GM23338 (cell line): Measurements from ENCODE around the gene PHF20. TPM values are rescaled to one million over a fixed set of nuclear protein-coding genes. Genes with fewer than 3 reads are reported as not detected.

Source experiments
- ATAC-seq: fragments of 200-7000 bp; cut with Tn5 transposase; 3 replicates; pipeline ENCODE4 v1.9.1; 2020
- DNase-seq: peaks from one replicate; pipeline ENCODE4 v3.0.0-alpha.2; 2015; ENCODE audit warnings: low spot score
- H2AFZ ChIP-seq: fragments of 200-600 bp; sonication (generic); 2 replicates; pipeline ENCODE4 v1.8.0; 2016; ENCODE audit warnings: antibody characterized with exemption, mild to moderate bottlenecking, moderate library complexity
- H3F3A ChIP-seq: fragments of 200-600 bp; sonication (generic); replicated peaks from 2 replicates; pipeline ENCODE4 v1.8.0; 2017; ENCODE audit warnings: antibody characterized with exemption, mixed run types, low read depth
- H3K27ac ChIP-seq: fragments of 200-600 bp; sonication (generic); 2 replicates; pipeline ENCODE4 v1.6.1; 2016; ENCODE audit warnings: low read depth
- H3K27me3 ChIP-seq: fragments of 200-600 bp; sonication (generic); 2 replicates; pipeline ENCODE4 v1.8.0; 2016; ENCODE audit warnings: mild to moderate bottlenecking, mixed run types, moderate library complexity; ENCODE audit not compliant: insufficient read depth
- H3K36me3 ChIP-seq: fragments of 200-600 bp; sonication (generic); 2 replicates; pipeline ENCODE4 v1.8.0; 2016; ENCODE audit warnings: mild to moderate bottlenecking; ENCODE audit not compliant: insufficient read depth
- H3K4me1 ChIP-seq: fragments of 200-600 bp; sonication (generic); 2 replicates; pipeline ENCODE4 v1.8.0; 2016; ENCODE audit warnings: mild to moderate bottlenecking, moderate library complexity; ENCODE audit not compliant: insufficient read depth
- H3K4me2 ChIP-seq: fragments of 200-600 bp; sonication (generic); 2 replicates; pipeline ENCODE4 v1.7.1; 2017; ENCODE audit warnings: mixed run types
- H3K4me3 ChIP-seq: fragments of 200-600 bp; sonication (generic); 2 replicates; pipeline ENCODE4 v1.6.1; 2016; ENCODE audit warnings: mixed run types
- H3K79me2 ChIP-seq: fragments of 200-600 bp; sonication (generic); replicated peaks from 2 replicates; pipeline ENCODE4 v1.8.0; 2017; ENCODE audit warnings: mild to moderate bottlenecking; ENCODE audit not compliant: insufficient read depth
- H3K9me2 ChIP-seq: fragments of 200-600 bp; sonication (generic); 2 replicates; pipeline ENCODE4 v1.8.0; 2017; ENCODE audit not compliant: insufficient read depth
- H4K20me1 ChIP-seq: fragments of 200-600 bp; sonication (generic); replicated peaks from 2 replicates; pipeline ENCODE4 v1.8.0; 2017; ENCODE audit warnings: mild to moderate bottlenecking; ENCODE audit not compliant: insufficient read depth
- H3K27ac Mint-ChIP-seq: 2 replicates; pipeline ENCODE4 v1.8.0; 2020; ENCODE audit warnings: inconsistent platforms, mild to moderate bottlenecking, moderate library complexity, mixed read lengths
- H3K27me3 Mint-ChIP-seq: 3 replicates; pipeline ENCODE4 v1.8.0; 2022; ENCODE audit warnings: low read depth, mild to moderate bottlenecking, moderate library complexity, mixed read lengths, inconsistent platforms; ENCODE audit not compliant: insufficient read depth, poor library complexity
- H3K36me3 Mint-ChIP-seq: 3 replicates; pipeline ENCODE4 v1.8.0; 2021; ENCODE audit warnings: low read depth, mild to moderate bottlenecking, inconsistent platforms, moderate library complexity, mixed read lengths
- H3K4me1 Mint-ChIP-seq: 3 replicates; pipeline ENCODE4 v1.8.0; 2020; ENCODE audit warnings: mild to moderate bottlenecking, inconsistent platforms, mixed read lengths
- H3K4me3 Mint-ChIP-seq: 3 replicates; pipeline ENCODE4 v1.8.0; 2021; ENCODE audit warnings: moderate library complexity, mild to moderate bottlenecking, inconsistent platforms, mixed read lengths
- H3K9me3 Mint-ChIP-seq: 3 replicates; pipeline ENCODE4 v1.8.0; 2020; ENCODE audit warnings: moderate library complexity, mild to moderate bottlenecking, inconsistent platforms, mixed read lengths
- CREB1 ChIP-seq: fragments of 250-450 bp; sonication (Bioruptor Pico); IDR thresholded peaks from 2 replicates; pipeline ENCODE4 v1.5.0; 2020; ENCODE audit warnings: low read depth, mild to moderate bottlenecking, moderate library complexity
- EZH2 ChIP-seq: fragments of 200-600 bp; sonication (generic); IDR thresholded peaks from one replicate; pipeline ENCODE4 v1.8.0; 2017; ENCODE audit warnings: antibody characterized with exemption, mild to moderate bottlenecking, low read depth; ENCODE audit not compliant: unreplicated experiment
- EZH2phosphoT487 ChIP-seq: fragments of 200-600 bp; sonication (generic); IDR thresholded peaks from one replicate; pipeline ENCODE4 v1.8.1; 2018; ENCODE audit warnings: antibody characterized with exemption; ENCODE audit not compliant: unreplicated experiment
- JUNB ChIP-seq: IDR thresholded peaks from one replicate; pipeline ENCODE4 v1.6.1; 2016; ENCODE audit warnings: antibody characterized with exemption; ENCODE audit not compliant: unreplicated experiment
- NANOG ChIP-seq: IDR thresholded peaks from 2 replicates; pipeline ENCODE4 v1.6.1; 2016; ENCODE audit warnings: antibody characterized with exemption, borderline replicate concordance
- POLR2AphosphoS5 ChIP-seq: IDR thresholded peaks from 2 replicates; pipeline ENCODE4 v1.6.1; 2016; ENCODE audit warnings: antibody characterized with exemption, low read depth
- STAT1 ChIP-seq: IDR thresholded peaks from one replicate; pipeline ENCODE4 v1.6.1; 2016; ENCODE audit warnings: antibody characterized with exemption; ENCODE audit not compliant: unreplicated experiment
- ZNF114 ChIP-seq: fragments of 250-450 bp; sonication (Bioruptor Pico); IDR thresholded peaks from 2 replicates; pipeline ENCODE4 v1.5.0; 2020; ENCODE audit warnings: mild to moderate bottlenecking, moderate library complexity
- ZNF331 ChIP-seq: fragments of 250-450 bp; sonication (Bioruptor Pico); IDR thresholded peaks from 2 replicates; pipeline ENCODE4 v1.5.0; 2020; ENCODE audit warnings: low read depth, mild to moderate bottlenecking, moderate library complexity
- polyA plus RNA-seq: library from polyadenylated mRNA; unstranded; fragments of >200 nt; fragmentation: Nextera tagmentation; extraction: Ambion mirVana; gene quantifications from 2 replicates; pipeline ENCODE4 v1.2.1, GENCODE V29; 2016
- total RNA-seq: library from RNA; depleted of rRNA; stranded (reverse); fragments of >200 nt; shearing (Covaris generic); gene quantifications from 2 replicates; pipeline ENCODE4 v1.2.3, GENCODE V29; 2014
- TF ChIP-seq, protein P1 (sequence below), 2 experiments: fragments of 200-600 bp in 1 of 2; sonication (generic) in 1 of 2; conservative IDR thresholded peaks; 2 replicates each; pipeline versions ENCODE4 v1.5.1 to v1.6.1; 2016 to 2017; ENCODE audit warnings: antibody characterized with exemption in 2 of 2, low read depth in 2 of 2, mild to moderate bottlenecking in 2 of 2, moderate library complexity in 1 of 2
- TF ChIP-seq, protein P2 (sequence below): IDR thresholded peaks from one replicate; pipeline ENCODE4 v1.6.1; 2018; ENCODE audit warnings: antibody characterized with exemption; ENCODE audit not compliant: unreplicated experiment
- TF ChIP-seq, protein P3 (sequence below): fragments of 250-450 bp; sonication (Bioruptor Pico); IDR thresholded peaks from 2 replicates; pipeline ENCODE4 v1.5.0; 2020; ENCODE audit warnings: mild to moderate bottlenecking, moderate library complexity
- TF ChIP-seq, protein P4 (sequence below): IDR thresholded peaks from 2 replicates; pipeline ENCODE4 v1.6.1; 2016; ENCODE audit warnings: antibody characterized with exemption

Gene PHF20
- total and polyA plus RNA-seq, 2 experiments from 2014 or later, result 71.8 to 103 TPM

DNA sequence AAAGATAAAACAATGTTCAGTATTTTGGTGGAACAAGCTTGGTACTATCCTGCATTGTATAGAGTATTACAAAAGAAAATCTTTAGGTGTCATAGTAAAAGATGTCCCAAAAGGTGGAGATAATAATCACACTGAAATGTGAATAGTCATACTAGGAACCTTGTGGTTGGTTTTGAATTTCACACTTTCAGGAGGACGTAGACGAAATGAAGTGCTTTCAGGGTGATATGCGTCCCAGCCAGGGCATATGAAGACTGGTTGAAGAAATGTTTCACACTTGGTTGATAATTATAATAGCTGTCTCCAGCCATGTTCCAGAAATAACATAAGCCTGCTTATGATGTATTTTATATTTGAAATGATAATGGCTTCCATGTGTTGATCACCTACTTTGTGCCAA lies 122.1 kb downstream of the PHF20 start:
- DNase-seq, result no peak
- H3F3A ChIP-seq, result no peaks in the 10 kb centered on the region
- H3K36me3 Mint-ChIP-seq, result peaks cover 5% of the 10 kb centered on the region; the same call in 2 of the 3 replicates
- no peak overlapping the region for H3K27ac ChIP-seq
- H3K9me3 Mint-ChIP-seq, result no peaks in the 10 kb centered on the region
- H3K27me3 ChIP-seq, result no peaks in the 10 kb centered on the region
- H3K79me2 ChIP-seq, result no peaks in the 10 kb centered on the region; the same call in 1 of the 2 replicates
- TF ChIP-seq, protein P1, sequence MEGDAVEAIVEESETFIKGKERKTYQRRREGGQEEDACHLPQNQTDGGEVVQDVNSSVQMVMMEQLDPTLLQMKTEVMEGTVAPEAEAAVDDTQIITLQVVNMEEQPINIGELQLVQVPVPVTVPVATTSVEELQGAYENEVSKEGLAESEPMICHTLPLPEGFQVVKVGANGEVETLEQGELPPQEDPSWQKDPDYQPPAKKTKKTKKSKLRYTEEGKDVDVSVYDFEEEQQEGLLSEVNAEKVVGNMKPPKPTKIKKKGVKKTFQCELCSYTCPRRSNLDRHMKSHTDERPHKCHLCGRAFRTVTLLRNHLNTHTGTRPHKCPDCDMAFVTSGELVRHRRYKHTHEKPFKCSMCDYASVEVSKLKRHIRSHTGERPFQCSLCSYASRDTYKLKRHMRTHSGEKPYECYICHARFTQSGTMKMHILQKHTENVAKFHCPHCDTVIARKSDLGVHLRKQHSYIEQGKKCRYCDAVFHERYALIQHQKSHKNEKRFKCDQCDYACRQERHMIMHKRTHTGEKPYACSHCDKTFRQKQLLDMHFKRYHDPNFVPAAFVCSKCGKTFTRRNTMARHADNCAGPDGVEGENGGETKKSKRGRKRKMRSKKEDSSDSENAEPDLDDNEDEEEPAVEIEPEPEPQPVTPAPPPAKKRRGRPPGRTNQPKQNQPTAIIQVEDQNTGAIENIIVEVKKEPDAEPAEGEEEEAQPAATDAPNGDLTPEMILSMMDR (conservative IDR thresholded peaks at IDR 0.05; ENCODE audit: low read depth in 2 of 2), result no peak
- no peak for TF ChIP-seq STAT1
- TF ChIP-seq, protein P2, sequence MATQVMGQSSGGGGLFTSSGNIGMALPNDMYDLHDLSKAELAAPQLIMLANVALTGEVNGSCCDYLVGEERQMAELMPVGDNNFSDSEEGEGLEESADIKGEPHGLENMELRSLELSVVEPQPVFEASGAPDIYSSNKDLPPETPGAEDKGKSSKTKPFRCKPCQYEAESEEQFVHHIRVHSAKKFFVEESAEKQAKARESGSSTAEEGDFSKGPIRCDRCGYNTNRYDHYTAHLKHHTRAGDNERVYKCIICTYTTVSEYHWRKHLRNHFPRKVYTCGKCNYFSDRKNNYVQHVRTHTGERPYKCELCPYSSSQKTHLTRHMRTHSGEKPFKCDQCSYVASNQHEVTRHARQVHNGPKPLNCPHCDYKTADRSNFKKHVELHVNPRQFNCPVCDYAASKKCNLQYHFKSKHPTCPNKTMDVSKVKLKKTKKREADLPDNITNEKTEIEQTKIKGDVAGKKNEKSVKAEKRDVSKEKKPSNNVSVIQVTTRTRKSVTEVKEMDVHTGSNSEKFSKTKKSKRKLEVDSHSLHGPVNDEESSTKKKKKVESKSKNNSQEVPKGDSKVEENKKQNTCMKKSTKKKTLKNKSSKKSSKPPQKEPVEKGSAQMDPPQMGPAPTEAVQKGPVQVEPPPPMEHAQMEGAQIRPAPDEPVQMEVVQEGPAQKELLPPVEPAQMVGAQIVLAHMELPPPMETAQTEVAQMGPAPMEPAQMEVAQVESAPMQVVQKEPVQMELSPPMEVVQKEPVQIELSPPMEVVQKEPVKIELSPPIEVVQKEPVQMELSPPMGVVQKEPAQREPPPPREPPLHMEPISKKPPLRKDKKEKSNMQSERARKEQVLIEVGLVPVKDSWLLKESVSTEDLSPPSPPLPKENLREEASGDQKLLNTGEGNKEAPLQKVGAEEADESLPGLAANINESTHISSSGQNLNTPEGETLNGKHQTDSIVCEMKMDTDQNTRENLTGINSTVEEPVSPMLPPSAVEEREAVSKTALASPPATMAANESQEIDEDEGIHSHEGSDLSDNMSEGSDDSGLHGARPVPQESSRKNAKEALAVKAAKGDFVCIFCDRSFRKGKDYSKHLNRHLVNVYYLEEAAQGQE, result no peak
- TF ChIP-seq NANOG, result no peak
- TF ChIP-seq CREB1, result no peak
- no peak for TF ChIP-seq POLR2AphosphoS5
- no peak for TF ChIP-seq EZH2
- TF ChIP-seq, protein P3, sequence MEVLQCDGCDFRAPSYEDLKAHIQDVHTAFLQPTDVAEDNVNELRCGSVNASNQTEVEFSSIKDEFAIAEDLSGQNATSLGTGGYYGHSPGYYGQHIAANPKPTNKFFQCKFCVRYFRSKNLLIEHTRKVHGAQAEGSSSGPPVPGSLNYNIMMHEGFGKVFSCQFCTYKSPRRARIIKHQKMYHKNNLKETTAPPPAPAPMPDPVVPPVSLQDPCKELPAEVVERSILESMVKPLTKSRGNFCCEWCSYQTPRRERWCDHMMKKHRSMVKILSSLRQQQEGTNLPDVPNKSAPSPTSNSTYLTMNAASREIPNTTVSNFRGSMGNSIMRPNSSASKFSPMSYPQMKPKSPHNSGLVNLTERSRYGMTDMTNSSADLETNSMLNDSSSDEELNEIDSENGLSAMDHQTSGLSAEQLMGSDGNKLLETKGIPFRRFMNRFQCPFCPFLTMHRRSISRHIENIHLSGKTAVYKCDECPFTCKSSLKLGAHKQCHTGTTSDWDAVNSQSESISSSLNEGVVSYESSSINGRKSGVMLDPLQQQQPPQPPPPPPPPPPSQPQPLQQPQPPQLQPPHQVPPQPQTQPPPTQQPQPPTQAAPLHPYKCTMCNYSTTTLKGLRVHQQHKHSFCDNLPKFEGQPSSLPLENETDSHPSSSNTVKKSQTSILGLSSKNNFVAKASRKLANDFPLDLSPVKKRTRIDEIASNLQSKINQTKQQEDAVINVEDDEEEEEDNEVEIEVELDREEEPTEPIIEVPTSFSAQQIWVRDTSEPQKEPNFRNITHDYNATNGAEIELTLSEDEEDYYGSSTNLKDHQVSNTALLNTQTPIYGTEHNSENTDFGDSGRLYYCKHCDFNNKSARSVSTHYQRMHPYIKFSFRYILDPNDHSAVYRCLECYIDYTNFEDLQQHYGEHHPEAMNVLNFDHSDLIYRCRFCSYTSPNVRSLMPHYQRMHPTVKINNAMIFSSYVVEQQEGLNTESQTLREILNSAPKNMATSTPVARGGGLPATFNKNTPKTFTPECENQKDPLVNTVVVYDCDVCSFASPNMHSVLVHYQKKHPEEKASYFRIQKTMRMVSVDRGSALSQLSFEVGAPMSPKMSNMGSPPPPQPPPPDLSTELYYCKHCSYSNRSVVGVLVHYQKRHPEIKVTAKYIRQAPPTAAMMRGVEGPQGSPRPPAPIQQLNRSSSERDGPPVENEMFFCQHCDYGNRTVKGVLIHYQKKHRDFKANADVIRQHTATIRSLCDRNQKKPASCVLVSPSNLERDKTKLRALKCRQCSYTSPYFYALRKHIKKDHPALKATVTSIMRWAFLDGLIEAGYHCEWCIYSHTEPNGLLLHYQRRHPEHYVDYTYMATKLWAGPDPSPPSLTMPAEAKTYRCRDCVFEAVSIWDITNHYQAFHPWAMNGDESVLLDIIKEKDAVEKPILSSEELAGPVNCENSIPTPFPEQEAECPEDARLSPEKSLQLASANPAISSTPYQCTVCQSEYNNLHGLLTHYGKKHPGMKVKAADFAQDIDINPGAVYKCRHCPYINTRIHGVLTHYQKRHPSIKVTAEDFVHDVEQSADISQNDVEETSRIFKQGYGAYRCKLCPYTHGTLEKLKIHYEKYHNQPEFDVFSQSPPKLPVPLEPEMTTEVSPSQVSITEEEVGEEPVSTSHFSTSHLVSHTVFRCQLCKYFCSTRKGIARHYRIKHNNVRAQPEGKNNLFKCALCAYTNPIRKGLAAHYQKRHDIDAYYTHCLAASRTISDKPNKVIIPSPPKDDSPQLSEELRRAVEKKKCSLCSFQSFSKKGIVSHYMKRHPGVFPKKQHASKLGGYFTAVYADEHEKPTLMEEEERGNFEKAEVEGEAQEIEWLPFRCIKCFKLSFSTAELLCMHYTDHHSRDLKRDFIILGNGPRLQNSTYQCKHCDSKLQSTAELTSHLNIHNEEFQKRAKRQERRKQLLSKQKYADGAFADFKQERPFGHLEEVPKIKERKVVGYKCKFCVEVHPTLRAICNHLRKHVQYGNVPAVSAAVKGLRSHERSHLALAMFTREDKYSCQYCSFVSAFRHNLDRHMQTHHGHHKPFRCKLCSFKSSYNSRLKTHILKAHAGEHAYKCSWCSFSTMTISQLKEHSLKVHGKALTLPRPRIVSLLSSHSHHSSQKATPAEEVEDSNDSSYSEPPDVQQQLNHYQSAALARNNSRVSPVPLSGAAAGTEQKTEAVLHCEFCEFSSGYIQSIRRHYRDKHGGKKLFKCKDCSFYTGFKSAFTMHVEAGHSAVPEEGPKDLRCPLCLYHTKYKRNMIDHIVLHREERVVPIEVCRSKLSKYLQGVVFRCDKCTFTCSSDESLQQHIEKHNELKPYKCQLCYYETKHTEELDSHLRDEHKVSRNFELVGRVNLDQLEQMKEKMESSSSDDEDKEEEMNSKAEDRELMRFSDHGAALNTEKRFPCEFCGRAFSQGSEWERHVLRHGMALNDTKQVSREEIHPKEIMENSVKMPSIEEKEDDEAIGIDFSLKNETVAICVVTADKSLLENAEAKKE (CRISPR knock-in tag), result no peak
- TF ChIP-seq ZNF114 (CRISPR knock-in tag), result no peak
- TF ChIP-seq, protein P4, sequence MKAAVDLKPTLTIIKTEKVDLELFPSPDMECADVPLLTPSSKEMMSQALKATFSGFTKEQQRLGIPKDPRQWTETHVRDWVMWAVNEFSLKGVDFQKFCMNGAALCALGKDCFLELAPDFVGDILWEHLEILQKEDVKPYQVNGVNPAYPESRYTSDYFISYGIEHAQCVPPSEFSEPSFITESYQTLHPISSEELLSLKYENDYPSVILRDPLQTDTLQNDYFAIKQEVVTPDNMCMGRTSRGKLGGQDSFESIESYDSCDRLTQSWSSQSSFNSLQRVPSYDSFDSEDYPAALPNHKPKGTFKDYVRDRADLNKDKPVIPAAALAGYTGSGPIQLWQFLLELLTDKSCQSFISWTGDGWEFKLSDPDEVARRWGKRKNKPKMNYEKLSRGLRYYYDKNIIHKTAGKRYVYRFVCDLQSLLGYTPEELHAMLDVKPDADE, result no peak
- no peak for TF ChIP-seq ZNF331 (CRISPR knock-in tag)
- no peak for TF ChIP-seq EZH2phosphoT487
- no peak for TF ChIP-seq JUNB
- H3K36me3 ChIP-seq, result no peaks in the 10 kb centered on the region
- no peaks in the 10 kb centered on the region for H3K4me1 Mint-ChIP-seq
- H3K4me1 ChIP-seq, result no peaks in the 10 kb centered on the region
- peaks cover 3% of the 10 kb centered on the region for H4K20me1 ChIP-seq
- no peaks in the 10 kb centered on the region for H3K9me2 ChIP-seq
- H2AFZ ChIP-seq, result no peak overlapping the region
- H3K4me3 Mint-ChIP-seq, result no peak overlapping the region
- H3K27ac Mint-ChIP-seq, result no peak overlapping the region
- no peak for ATAC-seq
- no peaks in the 10 kb centered on the region for H3K27me3 Mint-ChIP-seq
- H3K4me2 ChIP-seq, result no peak overlapping the region
- H3K4me3 ChIP-seq, result no peak overlapping the region
